ENCODE measurements around the gene AEBP1.

The AEBP1 gene

DNA sequence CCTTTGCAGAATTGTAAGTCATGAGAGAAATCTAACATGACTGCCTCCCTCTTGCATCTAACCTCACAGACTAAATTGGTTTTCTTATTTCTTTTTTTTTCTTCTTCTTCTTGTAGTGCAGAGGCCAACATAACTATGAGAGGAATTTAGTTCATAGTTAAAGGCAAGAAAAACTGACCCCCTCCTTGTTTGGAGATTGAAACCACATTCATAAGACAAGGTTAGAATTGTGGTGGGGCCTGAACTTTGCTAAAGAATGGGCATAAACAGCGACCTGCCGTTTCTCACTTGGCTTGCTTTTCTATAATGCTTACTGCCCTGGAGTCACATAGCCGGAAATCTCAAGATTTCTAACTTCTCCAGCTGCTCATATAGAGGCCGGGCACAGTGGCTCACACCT, 19.4 kb upstream of the AEBP1 start:
- ATAC-seq (no peak), DNase-seq (no peak)

DNA sequence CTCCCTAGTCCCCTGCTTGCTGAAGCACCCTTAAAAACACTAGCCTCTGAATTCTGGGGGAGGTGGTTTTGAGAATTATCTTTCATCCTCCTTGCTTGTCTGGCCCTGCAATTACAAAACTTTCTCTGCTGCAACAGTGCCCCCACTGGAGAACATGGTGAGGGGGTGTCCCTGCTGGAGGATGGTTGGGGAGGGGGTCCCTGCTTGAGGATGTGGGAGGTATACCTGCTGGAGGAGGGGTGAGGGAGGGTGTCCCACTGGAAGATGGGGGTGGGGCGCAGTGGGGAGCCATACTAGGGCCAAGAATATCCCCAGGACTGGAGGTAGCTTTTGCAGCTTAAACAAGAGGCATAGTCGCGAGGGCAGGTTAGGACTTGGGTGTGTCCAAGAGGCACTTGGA, 18.6 kb upstream of the AEBP1 start:
- ATAC-seq, result no peak
- no peak for DNase-seq

DNA sequence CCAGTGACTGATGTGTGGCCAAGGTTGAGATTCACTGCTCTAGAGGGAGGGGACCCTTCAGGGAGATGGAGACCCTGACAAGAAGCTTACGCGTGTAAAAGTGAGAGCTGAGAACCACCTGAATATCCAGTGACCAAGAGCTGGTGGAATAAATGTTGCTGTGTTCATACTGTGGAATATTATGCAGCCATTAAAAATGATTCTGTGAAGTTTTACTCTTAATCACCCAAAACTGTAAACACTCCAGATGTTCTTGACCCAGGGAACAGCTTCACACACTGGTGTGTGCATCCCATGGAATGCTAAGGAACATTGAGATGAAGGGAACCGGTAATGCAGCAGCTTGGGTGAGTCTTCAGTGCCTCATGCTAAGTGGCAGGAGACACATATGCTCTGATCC, 17.5 kb upstream of the AEBP1 start:
- no peak for ATAC-seq
- no peak for DNase-seq

DNA sequence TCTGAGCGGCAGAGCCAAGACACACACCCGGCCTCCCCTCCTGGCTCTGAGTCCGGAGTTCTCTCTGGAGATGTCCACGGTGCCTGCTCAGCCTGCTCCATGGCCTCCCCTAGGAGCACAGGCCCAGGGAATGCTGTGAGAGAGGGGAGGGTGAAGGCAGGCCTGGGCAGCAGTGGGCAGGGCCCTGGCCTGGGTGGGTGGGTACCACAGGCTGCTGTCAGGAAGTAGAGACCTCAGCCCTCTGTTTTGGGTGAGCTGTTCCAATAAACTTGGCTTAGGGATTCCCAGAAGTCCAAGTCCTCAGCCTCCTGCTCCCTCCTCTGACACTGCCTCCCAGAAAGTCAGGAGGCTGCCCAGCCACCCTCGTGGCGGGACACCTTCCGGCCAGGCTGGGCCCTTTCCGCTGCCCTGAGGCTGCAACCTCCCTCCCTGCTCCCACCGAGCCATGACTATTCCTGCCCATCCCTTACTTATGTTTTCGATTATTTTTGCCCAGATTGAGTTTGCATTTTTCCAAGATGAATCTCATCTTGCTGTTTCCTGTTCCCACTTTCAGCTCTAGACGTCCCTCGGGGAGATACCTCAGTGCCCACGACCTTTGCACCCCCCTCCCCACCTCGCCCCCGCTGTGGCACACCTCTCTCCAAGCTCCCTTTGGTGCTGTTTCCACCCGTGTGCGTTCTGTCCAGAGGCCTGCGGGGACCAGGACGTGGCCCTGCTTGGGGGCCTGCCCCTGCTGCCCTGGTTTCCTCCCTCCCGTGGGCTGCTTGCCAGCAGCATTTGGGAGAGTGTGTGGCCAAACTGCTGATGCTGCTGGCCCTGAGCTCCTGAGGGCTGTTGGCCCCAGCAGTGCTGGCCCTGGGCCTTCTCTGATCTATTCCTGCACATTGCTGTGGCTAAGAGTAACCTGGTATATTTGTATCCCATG, 16.0 kb upstream of the AEBP1 start:
- no peak for ATAC-seq
- no peak for DNase-seq

DNA sequence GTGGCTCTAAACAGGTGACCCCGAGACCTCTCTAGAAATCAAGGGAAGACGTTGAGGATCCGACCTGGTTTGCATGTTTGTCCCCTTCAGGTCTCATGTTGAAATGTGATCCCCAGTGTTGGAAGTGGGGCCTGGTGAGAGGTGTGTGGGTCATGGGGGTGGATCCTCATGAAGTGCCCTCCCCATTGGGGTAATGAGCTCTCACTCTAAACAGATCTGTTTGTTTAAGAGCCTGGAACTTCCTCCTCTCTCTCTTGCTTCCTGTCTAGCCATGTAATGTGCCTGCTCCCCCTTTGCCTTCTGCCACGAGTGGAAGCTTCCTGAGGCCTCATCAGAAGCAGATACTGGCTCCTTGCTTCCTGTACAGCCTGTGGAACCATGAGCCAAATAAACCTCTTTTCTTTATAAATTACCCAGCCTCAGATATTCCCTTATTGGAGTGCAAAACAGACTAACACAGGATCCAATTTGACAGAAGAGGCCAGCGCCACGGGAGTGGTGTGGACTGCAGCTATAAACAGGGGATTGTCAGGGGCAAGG, 11.0 kb upstream of the AEBP1 start:
- DNase-seq (no peak), ATAC-seq (no peak)

DNA sequence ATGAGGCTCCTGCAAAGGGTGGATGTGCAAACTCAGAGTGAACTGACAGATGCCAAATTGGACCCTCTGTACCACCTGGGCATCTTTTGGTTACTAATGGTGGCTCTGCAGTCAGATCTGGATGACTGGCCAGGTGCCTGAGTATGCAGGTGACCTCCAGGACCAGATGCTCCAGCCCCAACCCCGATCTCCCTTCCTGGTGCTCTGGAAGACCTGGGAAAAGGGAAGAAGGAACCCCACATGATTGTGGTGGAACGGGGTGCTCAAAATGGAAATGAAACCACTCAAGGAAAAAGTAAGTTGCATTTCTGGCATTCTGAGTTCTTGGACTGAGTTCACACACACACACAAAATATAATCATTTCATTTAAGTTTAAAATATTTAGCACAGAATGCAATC, 9.8 kb upstream of the AEBP1 start:
- ATAC-seq (no peak), DNase-seq (no peak)

DNA sequence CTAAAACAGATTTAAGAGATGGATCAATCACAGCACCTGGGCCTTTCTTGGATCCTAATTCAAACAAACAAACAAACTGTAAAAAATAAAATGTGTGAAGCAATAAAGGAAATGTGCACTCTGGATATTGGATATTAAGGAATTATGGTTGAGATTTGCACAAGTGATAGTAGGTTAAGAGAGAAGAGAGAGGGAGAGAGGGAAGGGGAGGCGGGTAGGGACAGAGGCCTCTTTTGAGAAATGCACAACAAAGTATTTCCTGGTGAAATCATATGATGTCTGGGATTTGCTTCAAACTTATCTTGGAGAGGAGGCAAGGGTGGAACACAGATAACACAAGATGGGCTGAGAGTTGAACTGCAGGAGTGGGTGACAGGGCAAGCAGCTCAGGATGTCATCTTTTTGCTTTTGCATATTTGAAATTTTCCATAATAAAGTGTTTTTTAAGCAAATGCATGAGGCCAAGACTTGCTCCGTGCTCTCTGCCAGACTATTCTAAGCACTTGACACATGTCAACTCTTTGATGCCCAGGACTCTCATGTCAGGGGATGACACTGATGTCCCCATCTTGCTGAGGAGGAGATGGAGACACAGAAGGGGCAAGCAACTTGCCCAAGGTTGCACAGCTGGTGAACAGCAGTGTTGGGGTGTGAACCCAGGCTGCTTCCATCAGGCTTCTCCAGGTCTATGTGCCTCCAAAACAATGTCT, 9.1 kb upstream of the AEBP1 start:
- DNase-seq (no peak), ATAC-seq (no peak)

DNA sequence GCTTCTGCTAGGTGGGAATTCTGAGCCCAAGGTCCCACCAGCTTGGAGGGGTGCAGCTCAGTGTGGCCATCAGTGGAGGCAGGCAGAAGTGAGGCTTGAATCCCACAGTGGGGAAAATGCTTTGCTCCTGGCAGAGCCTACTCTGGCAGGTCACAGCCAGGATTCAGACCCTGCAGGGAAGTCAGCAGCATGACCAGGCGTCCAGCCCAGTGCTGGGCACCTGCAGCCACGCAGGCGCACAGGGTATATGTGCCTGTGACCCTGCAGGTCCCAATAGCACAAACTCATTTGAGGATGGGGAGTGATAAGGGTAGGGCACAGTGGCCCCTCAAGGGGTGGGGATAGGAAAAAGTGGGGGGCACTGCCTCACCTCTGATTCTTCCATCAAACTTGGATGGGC, 8.4 kb upstream of the AEBP1 start:
- ATAC-seq (no peak), DNase-seq (no peak)

DNA sequence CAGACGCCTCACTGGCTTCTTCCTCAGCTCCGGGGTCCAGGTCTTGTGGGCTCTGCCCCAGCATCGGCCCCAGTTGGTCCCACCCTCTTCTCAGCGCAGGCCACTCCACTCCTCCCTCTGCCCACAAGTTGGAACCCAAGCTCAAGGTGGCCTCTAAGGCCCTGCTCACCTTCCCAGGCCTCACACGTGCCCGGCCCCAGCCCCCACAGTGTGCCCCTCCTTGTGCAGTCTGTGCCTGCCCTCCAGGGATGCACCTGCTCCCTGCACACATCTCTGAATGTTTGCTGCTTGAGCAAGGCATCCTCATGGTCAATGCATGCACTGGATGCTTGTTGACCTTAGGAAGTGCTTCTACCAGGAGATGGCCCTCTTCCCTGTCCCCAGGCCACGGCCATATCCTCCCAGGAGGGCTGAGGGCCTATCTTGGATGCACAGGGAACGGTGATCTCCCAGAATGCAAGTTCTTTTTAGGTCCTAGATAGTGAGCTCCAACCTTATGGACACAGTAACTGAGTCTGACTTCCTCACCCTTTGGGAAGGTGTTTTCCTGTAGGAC, 7.7 kb upstream of the AEBP1 start:
- ATAC-seq (no peak), DNase-seq (no peak)

DNA sequence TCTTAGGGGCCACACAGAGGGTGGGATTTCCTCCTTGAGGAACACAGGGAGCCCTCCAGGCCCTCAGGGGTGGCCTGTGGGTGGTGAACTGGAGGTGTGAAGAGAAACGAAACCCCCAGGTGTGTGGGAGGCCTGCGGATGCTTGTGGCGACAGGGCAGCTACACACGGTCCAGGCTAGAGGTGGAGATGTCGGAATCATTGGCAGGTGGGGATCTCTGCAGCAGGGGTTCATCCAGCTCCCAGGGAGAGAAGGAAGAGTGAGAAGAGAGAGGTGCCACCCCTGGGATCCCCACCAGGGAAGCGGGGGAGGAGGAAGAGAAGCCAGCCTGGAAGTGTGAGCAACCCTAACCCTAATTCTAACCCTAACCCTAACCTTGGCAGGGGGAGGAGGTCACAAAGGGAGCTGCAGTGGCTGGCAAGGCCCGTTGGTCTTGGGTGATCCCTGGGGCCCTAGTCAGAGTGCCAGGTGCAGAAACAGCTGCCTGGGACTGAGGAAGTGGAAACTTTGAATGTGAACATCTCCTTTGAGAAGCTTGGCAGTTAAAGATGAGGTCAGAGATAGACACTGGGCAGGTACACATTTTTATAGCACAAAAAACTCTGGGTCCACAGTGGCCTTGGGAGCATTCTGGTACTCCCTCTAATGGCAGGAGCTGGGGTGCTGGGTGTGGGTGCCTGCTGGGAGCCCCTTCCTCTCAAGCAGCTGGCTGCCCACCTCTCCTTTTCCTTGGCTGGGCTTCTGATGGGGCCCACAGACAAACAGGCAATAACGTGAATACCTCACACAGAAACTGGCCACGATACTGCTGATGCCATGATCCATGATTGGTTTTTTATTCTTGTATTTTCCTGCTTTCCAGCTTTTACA, 6.8 kb upstream of the AEBP1 start:
- peak; percentile 92 for ATAC-seq

DNA sequence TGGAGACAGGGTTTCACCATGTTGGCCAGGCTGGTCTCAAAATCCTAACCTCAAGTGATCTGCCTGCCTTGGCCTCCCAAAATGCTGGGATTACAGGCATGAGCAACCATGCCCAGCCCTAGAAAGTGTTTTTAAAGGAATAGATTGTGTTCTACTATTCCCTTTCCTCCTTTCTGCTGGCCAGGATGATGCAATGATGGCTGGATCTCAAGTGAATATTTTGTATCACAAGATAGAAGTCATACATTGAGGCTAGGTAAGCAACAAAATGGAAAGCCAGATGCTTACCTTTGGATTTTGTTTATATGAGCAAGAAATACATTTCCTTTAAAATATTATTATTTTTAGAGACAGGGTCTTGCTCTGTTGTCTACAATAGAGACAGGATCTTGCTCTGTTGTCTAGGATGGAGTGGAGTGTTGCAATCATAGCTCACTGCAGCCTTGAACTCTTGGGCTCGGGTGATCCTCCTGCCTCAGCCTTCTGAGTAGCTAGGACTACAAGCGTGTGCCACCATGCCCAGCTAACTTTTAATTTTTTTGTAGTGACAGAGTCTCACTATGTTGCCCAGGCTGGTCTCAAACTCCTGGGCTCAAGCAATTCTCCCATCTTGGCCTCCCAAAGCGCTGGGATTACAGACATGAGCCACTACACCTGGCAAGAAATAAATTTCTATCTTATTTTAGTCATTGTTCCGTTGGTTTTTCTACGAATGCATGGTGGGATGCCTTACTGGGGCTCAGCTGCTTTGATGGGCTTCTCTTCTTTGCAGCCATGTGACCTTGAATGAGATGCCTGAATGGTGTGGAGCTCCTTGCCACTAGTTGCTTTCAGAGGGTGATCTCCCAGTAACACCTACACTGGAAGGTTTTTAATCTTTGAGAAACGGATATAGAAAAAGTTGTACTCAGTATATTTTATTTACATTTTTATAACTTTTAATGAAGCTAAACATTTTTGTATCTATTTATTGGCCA, 5.8 kb upstream of the AEBP1 start:
- DNase-seq, result no peak

More for the DNA sequence above, 6.8 kb upstream of the AEBP1 start:
- DNase-seq, result peak; percentile 44

DNA sequence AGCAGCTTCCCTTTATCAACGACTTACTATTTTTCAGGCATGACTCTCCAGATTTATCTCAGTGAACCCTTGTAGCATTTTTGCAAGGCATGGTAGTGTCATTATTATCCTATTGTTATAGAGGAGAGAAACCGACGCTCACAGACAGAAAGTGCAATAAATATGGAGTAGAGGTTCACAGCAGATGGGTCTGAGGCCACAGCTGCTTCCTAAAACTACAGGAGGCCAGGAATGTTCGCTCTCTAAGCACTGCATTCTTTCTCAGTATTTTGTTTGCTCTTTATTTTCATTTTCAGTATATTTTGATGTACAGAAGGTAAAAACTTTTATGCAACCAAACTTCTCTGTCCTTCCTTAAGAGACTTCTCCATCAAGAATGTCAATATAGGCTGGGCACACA, 4.5 kb upstream of the AEBP1 start:
- no peak for DNase-seq
- no peak for ATAC-seq

More for the DNA sequence above, 5.8 kb upstream of the AEBP1 start:
- no peak for ATAC-seq

DNA sequence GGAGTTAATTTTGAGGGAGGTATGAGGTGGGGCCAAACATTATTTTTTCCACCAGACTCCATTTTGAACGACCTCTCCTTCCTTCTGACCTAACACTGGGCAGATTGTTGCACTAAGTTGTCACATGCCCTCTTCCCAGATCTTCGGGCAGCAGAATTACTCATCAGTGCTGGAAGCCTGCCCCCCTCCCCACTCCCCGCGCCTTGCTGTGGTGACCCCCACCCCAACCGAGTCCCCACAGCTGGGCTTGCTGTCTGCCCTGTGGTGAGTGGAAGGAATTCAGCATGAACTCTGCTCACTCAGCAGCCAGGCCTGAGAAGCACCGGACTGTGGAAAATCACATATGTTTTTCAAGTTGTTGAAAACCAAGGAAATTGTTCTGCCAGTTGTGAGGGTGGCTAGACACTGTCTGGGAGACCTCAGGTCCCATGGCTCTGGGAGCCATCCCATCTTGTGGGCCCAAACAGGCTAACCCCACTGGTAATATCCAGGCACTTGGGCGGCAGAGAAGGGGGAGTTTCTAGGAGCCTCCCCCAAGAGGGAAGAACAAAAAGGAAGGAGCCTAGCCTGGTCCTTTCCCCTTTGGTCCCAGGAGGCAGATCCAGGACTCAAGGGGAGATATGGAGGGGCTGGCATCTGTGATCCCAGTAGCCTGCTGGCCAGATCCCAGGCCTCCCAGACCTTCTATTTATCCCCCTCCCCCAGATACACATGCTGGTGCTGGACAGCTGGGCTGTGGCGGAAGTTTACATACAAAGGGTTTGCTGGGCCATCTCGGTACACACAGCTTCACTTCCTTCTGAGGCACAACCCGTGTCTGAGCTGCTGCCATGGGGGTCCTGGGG, 3.5 kb upstream of the AEBP1 start:
- DNase-seq, result no peak

DNA sequence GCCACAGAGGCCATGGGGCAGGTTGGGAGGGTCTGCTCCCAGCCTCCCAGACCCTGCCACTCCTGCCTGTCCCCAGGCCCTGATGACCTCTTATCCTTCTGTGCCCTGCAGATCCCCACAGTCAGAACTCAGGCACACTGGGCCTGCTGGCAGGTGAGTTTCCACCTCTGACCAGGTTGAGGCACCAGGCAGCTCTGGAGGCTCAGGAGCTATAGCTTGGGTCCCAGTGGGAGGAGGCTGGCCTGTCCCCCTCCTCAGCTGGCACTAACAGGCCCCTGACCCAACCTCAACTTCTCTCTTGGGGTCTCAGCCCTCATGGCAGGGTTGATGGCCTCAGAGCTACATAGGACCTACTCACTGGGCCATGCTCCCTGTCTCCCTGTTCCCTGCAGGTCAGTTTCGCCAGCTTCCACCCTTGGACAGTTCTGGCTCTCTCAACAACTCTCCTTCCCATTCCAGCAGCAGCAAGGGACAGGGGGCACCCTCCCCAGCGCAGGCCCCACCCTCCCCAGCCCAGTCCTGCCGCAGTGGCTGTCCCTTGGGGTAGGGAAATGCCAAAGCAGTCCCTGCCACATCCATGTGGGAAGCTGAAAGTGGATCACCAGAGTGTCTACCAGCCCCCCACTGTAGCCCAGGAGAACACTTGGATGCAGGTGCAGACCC, 2.7 kb upstream of the AEBP1 start:
- no peak for DNase-seq
- ATAC-seq, result no peak

More for the DNA sequence above, 3.5 kb upstream of the AEBP1 start:
- no peak for ATAC-seq

DNA sequence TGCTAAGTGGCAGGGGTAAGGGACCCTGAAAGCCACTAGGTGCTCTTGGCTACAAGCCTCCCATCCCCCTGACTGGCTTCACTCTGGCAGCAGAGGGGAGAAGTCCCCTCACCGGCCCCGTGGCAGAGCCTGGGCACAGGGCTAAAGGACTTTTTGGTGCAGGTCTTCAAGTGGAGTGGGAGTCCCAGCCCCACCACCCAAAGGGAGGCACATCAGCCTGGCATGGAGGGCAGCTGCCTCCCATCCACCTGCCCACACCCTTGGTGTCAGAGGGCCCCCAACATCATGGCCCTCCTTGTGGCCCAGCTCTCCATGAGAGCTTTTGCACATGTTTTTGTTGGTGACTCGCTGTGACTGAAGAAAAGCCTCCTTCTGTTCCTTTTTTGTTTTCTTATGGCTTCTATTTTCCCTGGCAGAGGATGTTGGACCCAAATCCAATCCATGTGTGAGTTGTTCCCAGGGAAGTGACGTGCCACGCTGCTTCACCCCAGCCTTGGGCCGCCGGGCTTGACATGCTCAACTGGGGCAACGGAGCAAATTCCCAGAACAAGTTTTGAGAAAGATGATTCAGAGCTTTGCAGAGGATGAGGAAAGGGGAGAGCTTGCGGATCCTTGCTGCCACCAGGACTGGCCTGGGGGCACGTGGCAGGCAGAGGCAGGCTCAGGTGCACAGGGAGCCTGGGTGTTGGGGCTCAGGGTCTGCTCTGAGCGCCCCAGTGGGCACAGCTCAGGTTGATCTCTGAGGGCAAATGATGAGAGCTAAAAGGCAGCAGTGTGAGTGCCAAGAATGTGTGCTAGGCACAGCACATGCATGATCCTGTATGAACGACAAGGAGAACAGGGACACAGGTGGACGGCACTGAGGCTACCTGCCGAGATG, 1.9 kb upstream of the AEBP1 start:
- DNase-seq, result no peak

DNA sequence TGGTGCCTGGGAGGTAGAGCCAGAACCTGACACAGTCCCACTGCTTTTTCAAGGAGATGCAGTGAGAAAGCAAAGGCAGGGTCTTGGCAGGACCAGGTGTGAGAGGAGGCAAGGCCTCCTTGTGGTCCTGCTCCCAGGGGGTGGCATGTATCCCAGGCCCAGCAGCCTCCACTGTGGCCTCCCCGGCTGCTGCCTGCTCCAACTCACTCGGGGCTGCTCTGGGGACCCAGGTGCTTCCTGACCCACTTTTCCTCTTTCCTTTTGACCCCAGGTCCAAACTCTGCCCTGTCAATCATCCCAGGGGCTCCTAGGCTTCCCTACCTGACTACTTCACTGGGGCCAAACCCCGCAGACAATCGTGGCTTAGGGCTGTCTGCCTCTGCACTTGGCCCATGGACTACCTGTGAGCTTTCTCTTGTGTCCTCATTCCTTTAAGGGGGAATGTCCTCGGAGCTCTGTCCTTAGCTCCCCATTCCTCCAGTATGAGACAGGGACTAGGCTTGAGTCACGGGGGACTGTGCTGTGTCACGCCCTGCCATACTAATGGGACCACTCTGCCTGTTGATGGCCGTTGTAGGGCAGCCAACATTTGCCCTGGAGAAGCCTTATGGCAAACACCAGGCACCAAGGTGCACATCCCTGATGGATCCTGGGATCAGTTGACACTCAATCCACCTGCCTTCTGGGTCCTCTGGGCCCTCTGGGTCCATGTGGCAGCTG, 1.1 kb upstream of the AEBP1 start:
- no peak for ATAC-seq
- no peak for DNase-seq

More for the DNA sequence above, 1.9 kb upstream of the AEBP1 start:
- ATAC-seq, result no peak

DNA sequence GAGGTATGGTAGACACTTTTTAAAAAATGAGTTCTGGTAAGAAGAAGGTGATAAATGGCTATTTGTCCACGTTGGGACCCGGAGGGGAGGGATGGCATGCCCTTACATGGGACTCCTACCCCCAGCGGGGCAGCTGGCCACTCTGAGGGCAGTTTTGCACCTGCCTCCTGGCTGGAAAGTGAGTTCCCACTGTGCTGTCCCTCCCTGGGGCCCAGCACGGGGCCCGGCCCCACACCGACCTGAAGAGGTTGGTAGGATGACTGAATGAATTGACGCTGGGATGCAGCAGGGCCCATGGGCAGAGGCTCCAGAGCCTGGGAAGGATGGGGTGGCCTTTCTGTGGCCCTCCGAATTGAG, 601 bp upstream of the AEBP1 start:
- DNase-seq (no peak), ATAC-seq (no peak)

All from stimulated activated naive CD8-positive, alpha-beta T cell treated with anti-CD3 and anti-CD28 coated beads, Interleukin-15, Interleukin-2, amounts not matched to agents 100 U/mL and 50 U/mL, for 24 hours (primary cell).